ENCODE results near the gene LIN7C.
A peak's percentile ranks its signal among the peaks of the same experiment; 100 is the strongest.

LIN7C gene

GRCh38 chr11:27497911-27498310, 8.7 kb downstream of the LIN7C start:
- no peak overlapping the region for H3K4me3 ChIP-seq (ENCODE audit: low read depth, low read length)
- TF ChIP-seq, protein P1, sequence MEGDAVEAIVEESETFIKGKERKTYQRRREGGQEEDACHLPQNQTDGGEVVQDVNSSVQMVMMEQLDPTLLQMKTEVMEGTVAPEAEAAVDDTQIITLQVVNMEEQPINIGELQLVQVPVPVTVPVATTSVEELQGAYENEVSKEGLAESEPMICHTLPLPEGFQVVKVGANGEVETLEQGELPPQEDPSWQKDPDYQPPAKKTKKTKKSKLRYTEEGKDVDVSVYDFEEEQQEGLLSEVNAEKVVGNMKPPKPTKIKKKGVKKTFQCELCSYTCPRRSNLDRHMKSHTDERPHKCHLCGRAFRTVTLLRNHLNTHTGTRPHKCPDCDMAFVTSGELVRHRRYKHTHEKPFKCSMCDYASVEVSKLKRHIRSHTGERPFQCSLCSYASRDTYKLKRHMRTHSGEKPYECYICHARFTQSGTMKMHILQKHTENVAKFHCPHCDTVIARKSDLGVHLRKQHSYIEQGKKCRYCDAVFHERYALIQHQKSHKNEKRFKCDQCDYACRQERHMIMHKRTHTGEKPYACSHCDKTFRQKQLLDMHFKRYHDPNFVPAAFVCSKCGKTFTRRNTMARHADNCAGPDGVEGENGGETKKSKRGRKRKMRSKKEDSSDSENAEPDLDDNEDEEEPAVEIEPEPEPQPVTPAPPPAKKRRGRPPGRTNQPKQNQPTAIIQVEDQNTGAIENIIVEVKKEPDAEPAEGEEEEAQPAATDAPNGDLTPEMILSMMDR (IDR thresholded peaks at IDR 0.05; ENCODE audit: insufficient read depth, low read depth, low read length, missing control alignments): no peak
- DNase-seq (ENCODE audit: low read depth): no peak

- TF ChIP-seq, protein P1 (IDR thresholded peaks at IDR 0.05; ENCODE audit: insufficient read depth, low read depth, low read length, missing control alignments): peak; percentile 35
- no peak overlapping the region for H3K4me3 ChIP-seq (ENCODE audit: low read depth, low read length)
- DNase-seq (ENCODE audit: low read depth): peak; percentile 23
Measured at GRCh38 chr11:27497284-27497866, 9.2 kb downstream of the LIN7C start.

DNA sequence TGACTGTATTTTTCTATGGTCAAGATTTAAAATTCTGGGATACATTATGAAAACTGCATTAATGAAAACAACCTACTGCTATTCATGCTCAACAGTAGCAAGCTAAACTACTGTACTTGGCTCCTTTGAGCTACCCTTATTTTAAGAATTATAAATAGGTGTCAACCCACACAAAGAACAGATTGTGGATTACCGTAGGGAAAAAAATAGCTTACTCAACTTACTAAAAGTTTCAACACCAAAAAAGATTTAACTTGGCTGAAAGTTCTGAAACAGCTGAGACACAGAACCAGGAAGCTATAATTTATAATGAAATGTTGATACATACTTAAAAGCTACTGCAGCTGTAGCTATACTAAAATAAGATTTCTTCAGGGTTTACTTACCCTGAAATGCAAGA, 10.1 kb downstream of the LIN7C start:
- TF ChIP-seq, protein P1 (IDR thresholded peaks at IDR 0.05; ENCODE audit: insufficient read depth, low read depth, low read length, missing control alignments): no peak
- no peak overlapping the region for H3K4me3 ChIP-seq (ENCODE audit: low read depth, low read length)
- DNase-seq (ENCODE audit: low read depth): no peak

GRCh38 chr11:27495710-27496300, 10.8 kb downstream of the LIN7C start:
- DNase-seq (ENCODE audit: low read depth): no peak
- H3K4me3 ChIP-seq (ENCODE audit: low read depth, low read length): no peak overlapping the region
- TF ChIP-seq, protein P1 (IDR thresholded peaks at IDR 0.05; ENCODE audit: insufficient read depth, low read depth, low read length, missing control alignments): no peak

- DNase-seq (ENCODE audit: low read depth): no peak
- no peak overlapping the region for H3K4me3 ChIP-seq (ENCODE audit: low read depth, low read length)
- TF ChIP-seq, protein P1 (IDR thresholded peaks at IDR 0.05; ENCODE audit: insufficient read depth, low read depth, low read length, missing control alignments): no peak
Measured at GRCh38 chr11:27489092-27489491, 17.5 kb downstream of the LIN7C start.

DNA sequence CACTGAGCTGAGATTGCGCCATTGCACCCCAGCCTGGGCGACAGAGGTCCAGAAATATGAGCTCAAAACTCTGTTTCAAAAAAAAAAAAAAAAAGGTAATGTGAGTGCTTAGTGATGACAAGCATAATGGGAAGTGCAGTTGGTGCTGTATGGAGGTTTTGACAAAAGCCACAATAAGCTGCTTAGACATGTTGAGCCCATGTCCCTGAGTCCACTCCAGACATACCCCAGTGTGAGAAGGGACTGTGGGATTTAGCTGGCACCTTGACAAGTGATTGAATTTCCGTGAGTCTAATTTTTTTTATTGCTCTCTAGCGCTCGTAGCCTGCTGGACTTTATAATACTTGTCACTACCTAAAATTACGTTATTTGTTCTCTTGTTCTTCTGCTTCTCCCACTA, 18.9 kb downstream of the LIN7C start:
- DNase-seq (ENCODE audit: low read depth): no peak
- no peak overlapping the region for H3K4me3 ChIP-seq (ENCODE audit: low read depth, low read length)
- TF ChIP-seq, protein P1 (IDR thresholded peaks at IDR 0.05; ENCODE audit: insufficient read depth, low read depth, low read length, missing control alignments): no peak

Data from GM12865 (cell line).